GM18498 (cell line): ENCODE data around the gene TSNAXIP1.
"Not testable (repeated sequence)": the region's sequence is repeated elsewhere in the genome, so short reads cannot be mapped to it uniquely, and the experiment has no call there.

Source experiments
- ATAC-seq: cut with Tn5 transposase; IDR thresholded peaks from one replicate; pipeline ENCODE4 v1.9.1; 2021; ENCODE audit warnings: mild to moderate bottlenecking, moderate library complexity; ENCODE audit not compliant: unreplicated experiment

TSNAXIP1 gene

GRCh38 chr16:67858500-67858899 lies 51.8 kb downstream of the TSNAXIP1 start:
- ATAC-seq: no peak

- no peak for ATAC-seq
Observed at GRCh38 chr16:67860589-67861398, 54.1 kb downstream of the TSNAXIP1 start.

DNA sequence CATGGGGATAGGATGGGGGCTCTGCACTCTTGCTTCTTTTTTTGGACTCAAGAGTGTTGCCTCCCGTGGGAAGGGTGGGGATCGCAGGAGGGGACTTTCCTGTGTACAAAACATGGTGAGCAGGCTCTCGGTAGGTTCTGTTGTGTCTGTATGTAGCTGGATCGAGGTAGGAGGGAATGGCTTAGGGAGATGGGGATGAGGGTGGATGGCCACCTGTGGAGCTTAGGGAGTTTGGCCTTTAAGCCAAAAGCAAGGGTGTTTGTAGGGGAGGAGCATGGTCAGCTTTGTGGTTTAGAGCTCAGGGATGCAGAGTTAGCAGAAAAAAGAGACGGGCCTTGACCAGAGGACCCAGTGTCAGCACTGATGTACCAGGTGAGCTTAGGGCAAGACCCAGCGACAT lies 55.2 kb downstream of the TSNAXIP1 start:
- no peak for ATAC-seq

GRCh38 chr16:67862623-67863583 lies 56.2 kb downstream of the TSNAXIP1 start:
- no peak for ATAC-seq

- ATAC-seq: not testable (repeated sequence)
Observed at GRCh38 chr16:67864044-67864443, 57.4 kb downstream of the TSNAXIP1 start.

GRCh38 chr16:67864594-67864993 lies 57.9 kb downstream of the TSNAXIP1 start:
- no peak for ATAC-seq

GRCh38 chr16:67865318-67865717 lies 58.6 kb downstream of the TSNAXIP1 start:
- ATAC-seq: no peak

- ATAC-seq: no peak
Observed at GRCh38 chr16:67868290-67868689, 61.6 kb downstream of the TSNAXIP1 start.

DNA sequence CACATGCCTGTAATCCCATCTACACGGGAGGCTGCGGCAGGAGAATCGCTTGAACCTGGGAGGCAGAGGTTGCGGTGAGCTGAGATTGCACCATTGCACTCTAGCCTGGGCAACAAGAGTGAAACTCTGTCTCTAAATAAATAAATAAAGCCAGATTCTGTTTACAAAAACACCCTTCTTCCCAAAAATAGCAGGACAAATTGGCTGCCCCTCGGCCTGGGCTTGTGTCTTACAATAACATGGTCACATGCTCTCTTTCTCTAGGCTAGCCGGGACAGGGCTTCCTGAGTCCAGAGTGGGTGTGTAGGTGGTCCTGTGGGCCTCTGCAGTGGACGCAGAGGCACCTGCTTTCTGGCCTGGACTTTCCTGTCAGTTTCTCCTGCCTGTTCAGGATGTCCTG lies 63.0 kb downstream of the TSNAXIP1 start:
- no peak for ATAC-seq

- ATAC-seq: no peak
Observed at GRCh38 chr16:67871256-67871655, 64.6 kb downstream of the TSNAXIP1 start.

DNA sequence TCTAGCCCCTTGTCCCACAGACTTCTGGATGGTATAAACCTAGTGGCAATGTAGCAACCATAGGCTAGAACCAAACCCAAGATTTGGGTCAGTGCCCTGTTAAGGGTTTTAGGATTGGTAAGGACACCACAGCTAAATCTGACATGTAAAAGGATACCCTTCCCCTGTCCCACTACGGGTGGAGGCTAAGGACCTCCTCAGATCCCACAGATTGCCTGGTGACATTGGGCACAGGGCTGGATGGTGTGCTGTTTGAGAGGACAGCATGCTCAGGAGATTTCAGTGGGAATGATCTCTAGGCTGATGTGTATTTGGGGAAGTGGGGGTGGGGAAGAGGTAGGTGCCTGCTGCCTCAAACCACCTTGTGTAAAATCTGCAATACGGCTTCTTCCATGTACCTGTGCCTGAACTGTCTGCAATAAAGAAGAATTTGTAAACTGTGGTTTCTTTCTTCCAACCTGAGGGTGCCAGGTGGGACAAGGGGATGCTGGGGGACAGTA lies 65.5 kb downstream of the TSNAXIP1 start:
- ATAC-seq: no peak

GRCh38 chr16:67872631-67873434 lies 66.1 kb downstream of the TSNAXIP1 start, which contains the start of gene EDC4:
Gene EDC4, plus strand, starts transcription at chr16:67873052. Its CDS starts 210 bp downstream, at chr16:67873262.
- ATAC-seq: peak; percentile 83

DNA sequence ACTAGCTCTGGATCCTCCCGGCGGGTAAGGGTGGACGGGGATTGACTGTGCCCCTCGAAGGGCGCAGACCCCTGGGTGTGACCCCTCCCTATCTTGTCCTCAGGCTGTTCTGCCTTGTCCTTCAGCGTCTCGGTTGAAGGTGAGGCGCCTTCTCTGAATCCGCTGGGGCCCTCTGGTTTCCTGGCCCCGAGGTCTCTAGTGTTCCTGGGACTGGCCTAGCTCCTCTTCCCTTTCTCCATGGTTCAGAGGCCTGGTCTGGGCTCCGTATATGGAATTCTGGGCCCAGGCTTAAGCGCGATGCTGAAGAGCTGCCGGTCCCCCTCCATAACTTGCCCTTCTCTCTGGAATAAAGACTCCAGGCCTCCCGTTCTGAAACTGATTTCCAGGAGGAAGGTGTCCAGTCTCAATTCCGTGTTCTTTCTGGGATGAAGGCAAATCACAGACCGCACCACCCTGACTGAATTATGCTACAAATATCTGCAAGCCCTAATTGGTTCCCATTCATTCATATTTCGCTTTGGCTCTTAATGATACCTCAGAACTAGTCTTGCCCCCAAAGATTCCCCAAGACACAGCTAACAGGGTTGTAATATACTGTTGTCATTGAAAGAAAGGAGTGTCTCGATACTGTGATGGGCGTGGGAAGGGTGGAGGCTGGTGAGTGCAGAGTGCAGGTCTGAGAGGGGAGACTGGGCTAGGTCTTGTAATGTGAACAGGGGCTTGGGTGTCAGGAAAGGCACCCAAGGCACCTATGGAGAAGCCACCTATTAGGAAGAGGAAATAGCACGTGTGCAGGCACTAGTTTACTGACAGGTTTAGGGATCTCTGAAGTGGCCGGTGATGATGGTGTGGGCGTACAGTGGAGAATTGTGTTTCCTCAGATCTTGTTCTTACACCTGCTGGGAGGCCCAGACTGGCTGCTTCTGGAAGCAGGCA lies 67.0 kb downstream of the TSNAXIP1 start:
- no peak for ATAC-seq

DNA sequence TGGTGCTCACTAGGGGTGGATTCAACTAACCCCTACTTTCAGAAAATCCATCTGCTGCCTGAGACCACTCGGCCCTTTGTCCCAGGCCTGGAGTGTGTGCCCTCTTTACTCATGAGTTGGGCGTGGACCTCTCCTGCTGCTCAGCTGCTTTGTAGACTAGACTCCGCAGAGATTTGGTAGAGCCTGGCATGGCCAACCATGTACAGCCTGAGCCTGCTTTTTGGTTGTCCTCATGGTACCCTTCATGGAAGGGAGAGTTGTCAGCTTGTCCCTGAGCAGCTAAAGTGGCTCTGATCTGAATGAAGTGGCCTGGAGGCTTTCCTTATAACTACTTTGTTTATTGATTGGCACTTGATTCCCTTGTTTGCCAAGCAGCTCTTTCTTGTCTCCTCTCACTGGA lies 67.7 kb downstream of the TSNAXIP1 start:
- ATAC-seq: no peak

DNA sequence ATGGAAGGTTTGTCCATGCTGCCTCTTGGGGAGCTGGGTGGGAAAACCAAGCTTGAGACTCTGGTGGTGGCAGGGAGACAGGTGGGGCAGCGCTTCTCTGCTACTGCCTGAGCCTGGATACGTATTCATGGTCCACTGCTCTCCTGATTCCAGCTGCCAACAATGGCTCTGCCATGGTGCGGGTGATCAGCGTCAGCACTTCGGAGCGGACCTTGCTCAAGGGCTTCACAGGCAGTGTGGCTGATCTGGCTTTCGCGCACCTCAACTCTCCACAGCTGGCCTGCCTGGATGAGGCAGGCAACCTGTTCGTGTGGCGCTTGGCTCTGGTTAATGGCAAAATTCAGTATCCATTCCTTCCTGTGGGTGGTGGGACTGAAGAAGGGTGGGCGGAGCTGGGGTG lies 70.4 kb downstream of the TSNAXIP1 start:
- ATAC-seq: no peak
